GM18951 (cell line): ENCODE measurements around the gene IL36RN.

Experiments used
- POLR2A ChIP-seq: IDR thresholded peaks from 4 replicates; pipeline ENCODE4 v1.6.1; 2011; ENCODE audit warnings: mild to moderate bottlenecking; ENCODE audit not compliant: insufficient read length, insufficient read depth; ENCODE audit errors: extremely low read depth
- in situ Hi-C: fragments of 300-500 bp; cut with MboI; formaldehyde crosslinking; loops from one replicate; pipeline ENCODE4 v1.12.0; 2022; ENCODE audit warnings: low sequenced_read_pairs, mixed read lengths, inconsistent platforms; ENCODE audit not compliant: unreplicated experiment

The IL36RN gene

DNA sequence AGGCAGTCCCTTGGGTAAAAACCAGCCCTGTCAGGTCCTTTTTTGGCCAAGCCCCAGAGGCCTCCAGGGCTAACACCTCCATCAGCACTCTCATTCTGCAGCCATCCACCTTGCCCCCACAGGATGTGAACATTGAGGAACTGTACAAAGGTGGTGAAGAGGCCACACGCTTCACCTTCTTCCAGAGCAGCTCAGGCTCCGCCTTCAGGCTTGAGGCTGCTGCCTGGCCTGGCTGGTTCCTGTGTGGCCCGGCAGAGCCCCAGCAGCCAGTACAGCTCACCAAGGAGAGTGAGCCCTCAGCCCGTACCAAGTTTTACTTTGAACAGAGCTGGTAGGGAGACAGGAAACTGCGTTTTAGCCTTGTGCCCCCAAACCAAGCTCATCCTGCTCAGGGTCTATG, 16.0 kb downstream of the IL36RN start:
- in situ Hi-C loops = no loop called here
- no peak for TF ChIP-seq POLR2A

DNA sequence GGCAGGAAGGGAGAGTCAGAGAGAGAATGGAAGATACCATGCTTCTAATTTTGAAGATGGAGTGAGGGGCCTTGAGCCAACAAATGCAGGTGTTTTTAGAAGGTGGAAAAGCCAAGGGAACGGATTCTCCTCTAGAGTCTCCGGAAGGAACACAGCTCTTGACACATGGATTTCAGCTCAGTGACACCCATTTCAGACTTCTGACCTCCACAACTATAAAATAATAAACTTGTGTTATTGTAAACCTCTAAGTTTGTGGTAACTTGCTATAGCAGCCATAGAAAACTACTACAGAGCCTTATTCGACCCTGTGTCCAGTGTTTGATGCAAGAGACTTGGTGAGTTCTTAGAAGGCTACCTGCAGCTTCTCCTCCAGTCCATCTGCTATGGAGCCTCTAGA, 16.6 kb downstream of the IL36RN start:
- in situ Hi-C loops = no loop called here
- no peak for TF ChIP-seq POLR2A

GRCh38 chr2:113076954-113077669, 18.1 kb downstream of the IL36RN start:
- in situ Hi-C loops = no loop called here

GRCh38 chr2:113077921-113078320, 18.9 kb downstream of the IL36RN start:
- in situ Hi-C loops = no loop called here
- no peak for TF ChIP-seq POLR2A

More at GRCh38 chr2:113076954-113077669, 18.1 kb downstream of the IL36RN start:
- no peak for TF ChIP-seq POLR2A

- in situ Hi-C loops = no loop called here
- no peak for TF ChIP-seq POLR2A
Measured at GRCh38 chr2:113078350-113078839, 19.4 kb downstream of the IL36RN start.

- in situ Hi-C loops = no loop called here
- TF ChIP-seq POLR2A = no peak
Measured at GRCh38 chr2:113079131-113079530, 20.1 kb downstream of the IL36RN start.

DNA sequence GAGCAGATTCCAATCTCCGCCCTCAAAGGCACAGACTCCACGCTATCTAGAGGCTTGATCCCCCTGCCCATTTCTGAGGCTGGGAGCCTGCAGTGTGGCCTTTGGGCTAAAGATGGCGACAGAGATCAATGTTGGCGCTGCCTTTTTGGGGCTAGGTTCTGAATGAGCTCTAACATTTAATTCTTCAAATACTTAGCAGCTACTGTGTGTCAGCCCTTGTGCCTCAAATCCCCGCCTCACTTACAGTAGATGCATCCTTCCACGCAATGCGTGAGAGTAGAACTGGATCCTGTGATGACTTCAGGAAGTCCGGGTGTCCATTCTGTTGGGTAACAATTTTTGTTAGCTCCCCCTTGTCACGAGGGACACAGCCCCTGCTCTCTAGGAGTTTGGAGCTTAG, 21.1 kb downstream of the IL36RN start:
- in situ Hi-C loops = no loop called here
- no peak for TF ChIP-seq POLR2A

- TF ChIP-seq POLR2A = no peak
- in situ Hi-C loops = no loop called here
Measured at GRCh38 chr2:113081488-113082210, 22.7 kb downstream of the IL36RN start.

DNA sequence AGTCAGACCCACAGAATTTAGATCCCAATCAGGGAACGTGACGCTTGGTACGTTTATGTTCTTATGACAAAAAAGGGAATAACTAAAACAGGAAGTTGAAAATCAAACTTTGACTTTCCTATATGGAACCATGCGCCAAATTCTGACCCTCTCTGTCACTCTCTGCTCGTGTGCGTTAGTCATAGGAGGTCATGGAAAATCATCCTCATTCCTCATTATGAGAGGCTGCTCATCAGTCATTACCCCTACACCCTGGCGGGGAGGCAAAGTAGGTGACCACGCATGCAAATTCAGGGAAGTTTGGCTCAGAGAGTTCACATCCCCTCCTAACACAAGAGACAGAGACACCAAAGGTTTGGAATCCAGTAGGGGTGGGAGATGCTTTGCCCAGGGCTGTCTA, 24.3 kb downstream of the IL36RN start:
- TF ChIP-seq POLR2A = no peak
- in situ Hi-C loops = no loop called here

GRCh38 chr2:113084249-113085000, 25.4 kb downstream of the IL36RN start:
- in situ Hi-C loops = no loop called here
- no peak for TF ChIP-seq POLR2A

GRCh38 chr2:113085542-113085941, 26.5 kb downstream of the IL36RN start:
- in situ Hi-C loops = no loop called here
- no peak for TF ChIP-seq POLR2A

- in situ Hi-C loops = no loop called here
- TF ChIP-seq POLR2A = no peak
Measured at GRCh38 chr2:113088213-113088992, 29.4 kb downstream of the IL36RN start.

DNA sequence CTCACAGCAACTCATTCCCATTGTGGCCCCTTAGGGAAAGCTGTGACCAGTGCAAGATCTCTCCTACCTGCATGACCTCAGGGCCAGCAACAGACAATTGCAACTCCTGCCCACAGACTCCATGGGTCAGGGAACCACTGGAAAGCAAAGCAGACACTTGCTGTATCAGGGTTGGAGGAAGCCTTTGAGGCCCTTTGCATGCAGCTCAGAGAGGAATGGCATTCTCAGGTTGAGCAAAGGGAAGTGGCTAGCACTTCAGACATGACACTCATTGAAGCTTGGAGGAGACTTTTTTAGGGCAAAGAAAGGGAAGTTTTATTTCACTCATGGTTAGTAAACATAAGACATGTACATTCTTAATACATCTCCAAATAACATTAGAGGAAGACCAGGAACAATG, 30.9 kb downstream of the IL36RN start:
- in situ Hi-C loops = no loop called here
- no peak for TF ChIP-seq POLR2A
